Uterus (tissue), 2 donors: Measurements from ENCODE around the gene LRTM2.

Experiments
- CTCF ChIP-seq, 4 experiments: fragments of 200-600 bp in 2 of 4; fragments of 450-650 bp in 2 of 4; sonication (generic) in 2 of 4; IDR thresholded peaks; one replicate each; pipeline ENCODE4 v1.5.1; 2016 to 2019; ENCODE audit warnings: antibody characterized with exemption in 4 of 4, mild to moderate bottlenecking in 2 of 4, moderate library complexity in 1 of 4
- POLR2A ChIP-seq, 2 donors: fragments of 450-650 bp; IDR thresholded peaks; one replicate each; pipeline ENCODE4 v1.6.1; 2016; ENCODE audit warnings: antibody characterized with exemption in 2 of 2, mild to moderate bottlenecking in 1 of 2, moderate library complexity in 1 of 2

- no peak for TF ChIP-seq CTCF (IDR thresholded peaks at IDR 0.05)
- no peak for TF ChIP-seq POLR2A (IDR thresholded peaks at IDR 0.05)
Observed at GRCh38 chr12:1822699-1823098, 2.3 kb downstream of the LRTM2 start.
